SU-DHL-6 (cell line): ENCODE data around the gene KREMEN1.

Experiments used
- CTCF ChIP-seq: fragments of 200-600 bp; sonication (generic); IDR thresholded peaks from one replicate; pipeline ENCODE4 v1.5.1; 2017; ENCODE audit warnings: antibody characterized with exemption, mild to moderate bottlenecking, low read length, moderate library complexity; ENCODE audit not compliant: insufficient read depth, poor library complexity, severe bottlenecking
- EZH2phosphoT487 ChIP-seq: fragments of 200-600 bp; sonication (generic), shearing (Covaris generic); conservative IDR thresholded peaks from 2 replicates; pipeline ENCODE4 v1.6.1; 2018; ENCODE audit warnings: mild to moderate bottlenecking, antibody characterized with exemption, low read length, moderate library complexity, mixed read lengths

GRCh38 chr22:29089507-29089906, 16.7 kb downstream of the KREMEN1 start:
- TF ChIP-seq CTCF (no peak), EZH2phosphoT487 (no peak)
